ENCODE data around the gene C12orf42.

DNA sequence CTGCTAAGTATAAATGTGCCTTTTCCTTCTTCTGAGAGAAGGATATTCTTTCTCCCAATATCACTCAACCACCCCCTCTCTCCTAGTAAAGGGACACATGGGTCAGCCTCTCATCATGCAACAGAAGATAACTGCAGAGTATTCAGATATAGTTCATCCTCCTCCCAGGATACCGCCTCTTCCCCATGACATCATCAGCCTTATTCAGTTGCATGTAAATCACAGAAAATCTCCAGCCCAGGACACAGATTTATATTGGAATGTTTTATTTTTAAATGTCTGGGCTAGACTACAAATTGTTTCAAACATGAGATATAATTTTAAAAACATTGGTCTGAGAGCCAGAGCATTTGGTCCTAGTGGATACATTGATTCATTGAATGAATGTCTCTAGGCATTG, 178.5 kb downstream of the C12orf42 start:
- TF ChIP-seq, protein P1, sequence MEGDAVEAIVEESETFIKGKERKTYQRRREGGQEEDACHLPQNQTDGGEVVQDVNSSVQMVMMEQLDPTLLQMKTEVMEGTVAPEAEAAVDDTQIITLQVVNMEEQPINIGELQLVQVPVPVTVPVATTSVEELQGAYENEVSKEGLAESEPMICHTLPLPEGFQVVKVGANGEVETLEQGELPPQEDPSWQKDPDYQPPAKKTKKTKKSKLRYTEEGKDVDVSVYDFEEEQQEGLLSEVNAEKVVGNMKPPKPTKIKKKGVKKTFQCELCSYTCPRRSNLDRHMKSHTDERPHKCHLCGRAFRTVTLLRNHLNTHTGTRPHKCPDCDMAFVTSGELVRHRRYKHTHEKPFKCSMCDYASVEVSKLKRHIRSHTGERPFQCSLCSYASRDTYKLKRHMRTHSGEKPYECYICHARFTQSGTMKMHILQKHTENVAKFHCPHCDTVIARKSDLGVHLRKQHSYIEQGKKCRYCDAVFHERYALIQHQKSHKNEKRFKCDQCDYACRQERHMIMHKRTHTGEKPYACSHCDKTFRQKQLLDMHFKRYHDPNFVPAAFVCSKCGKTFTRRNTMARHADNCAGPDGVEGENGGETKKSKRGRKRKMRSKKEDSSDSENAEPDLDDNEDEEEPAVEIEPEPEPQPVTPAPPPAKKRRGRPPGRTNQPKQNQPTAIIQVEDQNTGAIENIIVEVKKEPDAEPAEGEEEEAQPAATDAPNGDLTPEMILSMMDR (IDR thresholded peaks at IDR 0.05; ENCODE audit: low read length) = no peak
- no peak for TF ChIP-seq EZH2 (IDR thresholded peaks at IDR 0.05; ENCODE audit: borderline replicate concordance, low read length)
